K562 (cell line): Measurements from ENCODE around the gene SMCO3. TPM values are rescaled to one million over a fixed set of nuclear protein-coding genes. Genes with fewer than 3 reads are reported as not detected.
"Not testable (repeated sequence)": the region's sequence is repeated elsewhere in the genome, so short reads cannot be mapped to it uniquely, and the experiment has no call there.

Experiments
- ATAC-seq: fragments of 200-7000 bp; cut with Tn5 transposase; 3 replicates; pipeline ENCODE4 v1.9.1; 2020; ENCODE audit warnings: moderate library complexity
- BruUV-seq: library from RNA; stranded (reverse); fragments of 400-500 nt; replicated peaks from 2 replicates; lab custom pipeline; 2021; lab: Mats Ljungman, UMichigan
- CTCF ChIA-PET: fragments of 300-600 bp; formaldehyde crosslinking; extraction: SDS; loops from one replicate; lab custom pipeline; 2021; ENCODE audit warnings: low intra/inter-chr PET ratio; lab: Yijun Ruan, JAX
- POLR2A ChIA-PET: fragments of 300-600, 350-650 bp; sonication (Branson Sonifier 250); formaldehyde crosslinking; extraction: SDS; loops from one replicate; lab custom pipeline; 2021; ENCODE audit warnings: antibody characterized with exemption, inconsistent platforms; lab: Yijun Ruan, JAX
- DNase-seq, 4 experiments: peaks; one replicate each; pipeline versions ENCODE4 v3.0.0 to v3.0.0-alpha.2; 2011 to 2018; ENCODE audit warnings: low spot score in 3 of 4, mixed read lengths in 3 of 4; ENCODE audit errors: extremely low read depth in 1 of 4
- FAIRE-seq: peaks from 2 replicates; lab custom pipeline; 2011; peaks lifted over from hg19 to GRCh38; lab: Jason Lieb, UNC
- H2AFZ ChIP-seq: 2 replicates; pipeline ENCODE4 v1.6.0; 2011; ENCODE audit warnings: low read depth, low read length, control low read depth, inconsistent platforms
- H3K27ac ChIP-seq: fragments of 200-600 bp; 3 replicates; pipeline ENCODE4 v1.8.0; 2011; ENCODE audit warnings: low read depth, mild to moderate bottlenecking, control low read depth, inconsistent platforms, low read length, moderate library complexity, mixed read lengths; ENCODE audit errors: extremely low read depth
- H3K27me3 ChIP-seq, 2 experiments: fragments of 300-600 bp in 1 of 2; 2 replicates in 1 of 2; 3 replicates in 1 of 2; pipeline versions ENCODE4 v1.6.0 to v1.8.0; 2011; ENCODE audit warnings: inconsistent platforms in 2 of 2, low read length in 2 of 2, mild to moderate bottlenecking in 1 of 2, mixed read lengths in 1 of 2, moderate library complexity in 1 of 2; ENCODE audit not compliant: control insufficient read depth in 2 of 2, insufficient read depth in 2 of 2
- H3K36me3 ChIP-seq: fragments of 300-600 bp; 3 replicates; pipeline ENCODE4 v1.8.0; 2011; ENCODE audit warnings: mild to moderate bottlenecking, low read length, inconsistent platforms; ENCODE audit not compliant: control insufficient read depth, insufficient read depth
- H3K4me1 ChIP-seq, 2 experiments: fragments of 200-600 bp in 1 of 2; replicated peaks in 1 of 2; 2 replicates in 1 of 2; 3 replicates in 1 of 2; pipeline versions ENCODE4 v1.5.1 to v1.8.0; 2011; ENCODE audit warnings: inconsistent platforms in 2 of 2, low read length in 2 of 2, mild to moderate bottlenecking in 1 of 2, mixed read lengths in 1 of 2, moderate library complexity in 1 of 2; ENCODE audit not compliant: control insufficient read depth in 2 of 2, insufficient read depth in 2 of 2
- H3K4me2 ChIP-seq: 2 replicates; pipeline ENCODE4 v1.6.1; 2011; ENCODE audit warnings: low read length, control low read depth, inconsistent platforms, mixed read lengths; ENCODE audit not compliant: insufficient read depth
- H3K4me3 ChIP-seq: fragments of 200-600 bp; sonication (generic), shearing (Covaris generic); 2 replicates; pipeline ENCODE4 v1.5.1; 2016; ENCODE audit warnings: control low read depth, inconsistent platforms
- H3K79me2 ChIP-seq: fragments of 200-600 bp; 3 replicates; pipeline ENCODE4 v1.8.0; 2011; ENCODE audit warnings: low read length, inconsistent platforms; ENCODE audit not compliant: control insufficient read depth, insufficient read depth
- H3K9ac ChIP-seq, 2 experiments: 2 replicates each; pipeline versions ENCODE4 v1.6.0 to v1.6.1; 2011; ENCODE audit warnings: low read depth in 2 of 2, low read length in 2 of 2, control low read depth in 1 of 2, inconsistent platforms in 1 of 2, mild to moderate bottlenecking in 1 of 2, mixed read lengths in 1 of 2; ENCODE audit not compliant: insufficient read depth in 1 of 2
- H3K9me1 ChIP-seq: one replicate; pipeline ENCODE4 v1.6.0; 2011; ENCODE audit warnings: inconsistent platforms, mild to moderate bottlenecking, low read length, moderate library complexity; ENCODE audit not compliant: control insufficient read depth, insufficient read depth
- H3K9me3 ChIP-seq: replicated peaks from 2 replicates; pipeline ENCODE4 v1.5.1; 2011; ENCODE audit warnings: low read depth, low read length, inconsistent platforms; ENCODE audit not compliant: control insufficient read depth, insufficient read depth
- H4K20me1 ChIP-seq: replicated peaks from 2 replicates; pipeline ENCODE4 v1.6.1; 2011; ENCODE audit warnings: low read length, inconsistent platforms, mixed read lengths; ENCODE audit not compliant: control insufficient read depth, insufficient read depth
- ARNT ChIP-seq, 2 experiments: fragments of 450-650 bp; IDR thresholded peaks; 2 replicates each; pipeline ENCODE4 v1.6.1; 2016; ENCODE audit warnings: mild to moderate bottlenecking in 1 of 2
- CBX8 ChIP-seq: fragments of 200-600 bp; sonication (generic); IDR thresholded peaks from 2 replicates; pipeline ENCODE4 v1.6.1; 2012; ENCODE audit warnings: borderline replicate concordance, mixed run types, low read depth, mild to moderate bottlenecking, moderate library complexity, mixed read lengths, low read length, control low read depth, inconsistent platforms; ENCODE audit not compliant: poor library complexity, severe bottlenecking; ENCODE audit errors: extremely low read depth
- IRF2 ChIP-seq: sonication (generic); formaldehyde crosslinking; IDR thresholded peaks from 2 replicates; pipeline ENCODE4 v1.8.1; 2022; ENCODE audit warnings: mild to moderate bottlenecking, missing genetic modification reagents
- KLF13 ChIP-seq: fragments of 450-650 bp; IDR thresholded peaks from 2 replicates; pipeline ENCODE4 v1.6.1; 2016; ENCODE audit warnings: missing genetic modification characterization, low read depth, mild to moderate bottlenecking, missing compliant biosample characterization, moderate library complexity, borderline replicate concordance
- MYBL2 ChIP-seq, 2 experiments: fragments of 450-650 bp in 1 of 2; sonication (generic) in 1 of 2; formaldehyde crosslinking in 1 of 2; IDR thresholded peaks; 2 replicates each; pipeline versions ENCODE4 v1.6.1 to v1.8.1; 2017 to 2022; ENCODE audit warnings: borderline replicate concordance in 1 of 2, inconsistent platforms in 1 of 2, low read depth in 1 of 2, mild to moderate bottlenecking in 1 of 2, missing genetic modification reagents in 1 of 2, moderate library complexity in 1 of 2
- PHB ChIP-seq: fragments of 250-450 bp; sonication (Bioruptor Pico); IDR thresholded peaks from 2 replicates; pipeline ENCODE4 v1.5.0; 2021
- POLR2AphosphoS5 ChIP-seq: IDR thresholded peaks from 2 replicates; pipeline ENCODE4 v1.6.1; 2011; ENCODE audit warnings: mild to moderate bottlenecking, low read depth, low read length, moderate library complexity; ENCODE audit not compliant: control insufficient read depth, insufficient read depth
- RFX5 ChIP-seq: IDR thresholded peaks from 2 replicates; pipeline ENCODE4 v1.6.1; 2011; ENCODE audit warnings: low read depth, mild to moderate bottlenecking, improper control_type of control experiment, low read length
- TRIM28 ChIP-seq: fragments of 450-650 bp; IDR thresholded peaks from 2 replicates; pipeline ENCODE4 v1.6.1; 2017
- ZNF184 ChIP-seq: sonication (generic); formaldehyde crosslinking; IDR thresholded peaks from 2 replicates; pipeline ENCODE4 v1.5.0; 2020; ENCODE audit warnings: missing genetic modification reagents
- WGBS: fragments of 100-300 bp; shearing (Covaris generic); methylation state at CpG from one replicate; pipeline ENCODE4 v1.1.6; 2016; ENCODE audit warnings: low coverage, mixed read lengths; ENCODE audit not compliant: insufficient coverage; ENCODE audit errors: missing lambda C conversion rate; 5-methylcytosine and 5-hydroxymethylcytosine counted together
- in situ Hi-C: fragments of 300-500 bp; cut with MboI; formaldehyde crosslinking; loops from 4 replicates; pipeline ENCODE4 v1.15.0; 2018; ENCODE audit warnings: inconsistent platforms, mixed read lengths
- intact Hi-C: fragments of 100-400 bp; cut with micrococcal nuclease; formaldehyde crosslinking; loops from 2 replicates; pipeline ENCODE4 v1.14.2; 2022
- polyA plus RNA-seq, 8 experiments: library from polyadenylated mRNA; depleted of rRNA in 4 of 8; stranded (reverse) in 5 of 8; unstranded in 3 of 8; fragments of >200 nt; fragmentation: Nextera tagmentation in 2 of 8; fragmentation: Illumina TruSeq in 1 of 8; extraction: Ambion mirVana in 2 of 8; extraction: Trizol in 1 of 8; gene quantifications; 2 replicates each; pipeline versions ENCODE4 v1.2.1 to v1.2.3, GENCODE V29; 2011 to 2014; ENCODE audit warnings: inconsistent platforms in 1 of 8, missing spikeins in 1 of 8
- total RNA-seq, 7 experiments: library from RNA; depleted of rRNA in 6 of 7; stranded (reverse); fragments of >200 nt in 6 of 7; fragmentation: Illumina TruSeq in 2 of 7; extraction: Trizol in 2 of 7; gene quantifications; 2 replicates each; pipeline versions ENCODE4 v1.2.1 to v1.2.3, GENCODE V29; 2011 to 2021; ENCODE audit warnings: low replicate concordance in 1 of 7
- TF ChIP-seq, protein P1 (sequence below): IDR thresholded peaks from 2 replicates; pipeline ENCODE4 v1.6.1; 2014; ENCODE audit warnings: antibody characterized with exemption

Gene SMCO3
- total and polyA plus RNA-seq, 9 of the 15 experiments (the other 6 are each of a cell fraction or from before 2014, with no cell fraction given), result 0.10 to 0.14 TPM; not detected in 7

DNA sequence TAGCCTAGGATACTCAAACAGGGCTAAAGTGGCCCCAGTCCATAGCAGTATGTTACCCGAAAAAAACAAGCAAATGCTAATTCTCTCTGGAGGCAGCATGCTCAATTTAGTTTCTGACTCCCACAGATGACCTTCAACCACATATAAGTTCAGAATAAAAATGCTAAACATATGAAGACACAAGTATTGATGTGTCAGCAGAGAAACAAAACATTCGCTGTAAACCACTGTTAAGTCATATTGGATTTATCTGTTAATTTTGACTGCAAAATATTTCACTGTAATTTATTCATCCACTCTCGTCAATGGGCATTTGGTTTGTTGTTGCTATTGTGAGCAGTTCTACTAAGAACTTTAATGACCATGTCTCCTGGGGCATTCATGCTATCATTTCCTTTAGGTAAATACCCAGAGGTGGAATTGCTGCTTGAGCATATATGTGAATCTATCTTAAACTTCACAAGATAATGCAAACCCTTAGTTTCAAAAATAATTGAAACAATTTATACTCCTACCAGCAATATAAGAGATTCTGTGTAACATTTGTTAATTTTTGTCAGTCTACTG, 47.2 kb downstream of the SMCO3 start:
- no peak for DNase-seq
- no peak for FAIRE-seq
- 9% methylated on average over 3 of the region's 3 CpGs for WGBS
- H3K4me2 ChIP-seq, result no peak overlapping the region
- no peaks in the 10 kb centered on the region for H3K27me3 ChIP-seq
- no peaks in the 10 kb centered on the region for H4K20me1 ChIP-seq
- H3K36me3 ChIP-seq, result no peaks in the 10 kb centered on the region
- intact Hi-C loops (no loop called here), in situ Hi-C loops (no loop called here)
- H2AFZ ChIP-seq, result no peak overlapping the region
- ATAC-seq, result no peak
- TF ChIP-seq IRF2, result no peak
- no peak for TF ChIP-seq TRIM28
- TF ChIP-seq RFX5, result no peak
- TF ChIP-seq, protein P1, sequence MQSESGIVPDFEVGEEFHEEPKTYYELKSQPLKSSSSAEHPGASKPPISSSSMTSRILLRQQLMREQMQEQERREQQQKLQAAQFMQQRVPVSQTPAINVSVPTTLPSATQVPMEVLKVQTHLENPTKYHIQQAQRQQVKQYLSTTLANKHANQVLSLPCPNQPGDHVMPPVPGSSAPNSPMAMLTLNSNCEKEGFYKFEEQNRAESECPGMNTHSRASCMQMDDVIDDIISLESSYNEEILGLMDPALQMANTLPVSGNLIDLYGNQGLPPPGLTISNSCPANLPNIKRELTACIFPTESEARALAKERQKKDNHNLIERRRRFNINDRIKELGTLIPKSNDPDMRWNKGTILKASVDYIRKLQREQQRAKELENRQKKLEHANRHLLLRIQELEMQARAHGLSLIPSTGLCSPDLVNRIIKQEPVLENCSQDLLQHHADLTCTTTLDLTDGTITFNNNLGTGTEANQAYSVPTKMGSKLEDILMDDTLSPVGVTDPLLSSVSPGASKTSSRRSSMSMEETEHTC, result no peak
- no peak for TF ChIP-seq CBX8
- no peak for TF ChIP-seq PHB (CRISPR knock-in tag)
- TF ChIP-seq MYBL2 (IDR thresholded peaks at IDR 0.05; ENCODE audit: low read depth), result no peak
- TF ChIP-seq MYBL2 (CRISPR knock-in tag; IDR thresholded peaks at IDR 0.05; ENCODE audit: borderline replicate concordance), result no peak
- no peak for TF ChIP-seq ARNT (IDR thresholded peaks at IDR 0.05)
- no peak for TF ChIP-seq KLF13 (tag)
- TF ChIP-seq ZNF184 (CRISPR knock-in tag), result no peak
- no peak for TF ChIP-seq POLR2AphosphoS5
- H3K79me2 ChIP-seq, result no peaks in the 10 kb centered on the region
- H3K9ac ChIP-seq, result no peak overlapping the region
- no peak overlapping the region for H3K27ac ChIP-seq
- H3K4me3 ChIP-seq, result no peak overlapping the region
- BruUV-seq, result no TSS peak
- CTCF ChIA-PET, result no interaction called here
- no peaks in the 10 kb centered on the region; a peak in 1 of 5 replicates for H3K4me1 ChIP-seq
- no peaks in the 10 kb centered on the region for H3K9me1 ChIP-seq
- POLR2A ChIA-PET, result interaction anchor here (0.7 kb wide), 1 partner anchor 809 kb away, joined by 3 read pairs; no protein-coding TSS in a partner anchor
- H3K9me3 ChIP-seq, result no peaks in the 10 kb centered on the region

DNA sequence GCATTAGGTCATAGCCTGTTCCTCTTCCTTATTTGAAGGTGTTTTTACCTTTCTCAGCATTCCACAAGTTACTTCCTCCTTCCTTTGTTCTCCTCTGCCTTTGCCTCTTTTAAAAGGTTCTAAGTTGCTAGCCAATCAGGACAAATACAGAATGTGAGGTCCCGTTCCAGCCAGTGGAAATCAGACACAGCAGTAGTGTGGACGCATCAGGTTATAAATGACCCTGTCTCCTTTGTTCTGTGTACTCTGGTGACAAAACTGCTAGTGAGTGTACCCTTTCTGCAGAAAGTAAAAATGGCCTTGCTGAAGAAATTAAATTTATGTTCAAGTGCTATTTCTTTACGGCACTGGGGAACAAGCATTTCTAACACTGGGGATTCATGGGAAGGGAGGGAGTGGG, 48.0 kb downstream of the SMCO3 start:
- H3K4me3 ChIP-seq, intact Hi-C loops, H3K4me2 ChIP-seq, H3K27ac ChIP-seq, ATAC-seq, H3K4me1 ChIP-seq, H4K20me1 ChIP-seq, H3K9me1 ChIP-seq, POLR2A ChIA-PET, H3K9me3 ChIP-seq, FAIRE-seq, DNase-seq, H3K79me2 ChIP-seq, H3K9ac ChIP-seq, in situ Hi-C loops, H2AFZ ChIP-seq, H3K36me3 ChIP-seq, CTCF ChIA-PET, H3K27me3 ChIP-seq, BruUV-seq: not testable (repeated sequence)
- WGBS, result 19% methylated on average over 3 of the region's 3 CpGs
